Lower leg skin (tissue), 3 donors: ENCODE data around the gene AFMID.

Experiments
- CTCF ChIP-seq, 3 donors: fragments of 450-650 bp; IDR thresholded peaks; one replicate each; pipeline ENCODE4 v1.5.1; 2016; ENCODE audit warnings: antibody characterized with exemption in 3 of 3, mild to moderate bottlenecking in 3 of 3, moderate library complexity in 2 of 3
- POLR2A ChIP-seq, 2 donors: fragments of 450-650 bp; IDR thresholded peaks; one replicate each; pipeline ENCODE4 v1.6.1; 2016 to 2017; ENCODE audit warnings: antibody characterized with exemption in 2 of 2, mild to moderate bottlenecking in 1 of 2, moderate library complexity in 1 of 2

GRCh38 chr17:78146881-78147280 is 40.3 kb upstream of the AFMID start:
- TF ChIP-seq CTCF (IDR thresholded peaks at IDR 0.05), result no peak
- no peak for TF ChIP-seq POLR2A (IDR thresholded peaks at IDR 0.05)
